GM20000 (cell line): ENCODE results near the gene ZNF277.
"Not testable (repeated sequence)": the region's sequence is repeated elsewhere in the genome, so short reads cannot be mapped to it uniquely, and the experiment has no call there.

Source experiments
- DNase-seq: peaks from one replicate; pipeline ENCODE4 v3.0.0; 2012; ENCODE audit warnings: low spot score
- CTCF ChIP-seq: IDR thresholded peaks from 2 replicates; pipeline ENCODE4 v1.5.1; 2012; ENCODE audit warnings: mild to moderate bottlenecking, control low read depth; ENCODE audit errors: extremely low read depth, missing control alignments

Gene ZNF277

GRCh38 chr7:112236597-112236996 lies 30.1 kb downstream of the ZNF277 start:
- no peak for TF ChIP-seq CTCF
- DNase-seq: no peak

GRCh38 chr7:112238330-112238729 lies 31.8 kb downstream of the ZNF277 start:
- DNase-seq: no peak
- TF ChIP-seq CTCF: no peak

- TF ChIP-seq CTCF: no peak
- no peak for DNase-seq
These were observed 32.5 kb downstream of the ZNF277 start for GRCh38 chr7:112238852-112239610.

- DNase-seq: no peak
- no peak for TF ChIP-seq CTCF
These were observed 42.1 kb downstream of the ZNF277 start for GRCh38 chr7:112248598-112248997.

GRCh38 chr7:112249967-112250366 lies 43.5 kb downstream of the ZNF277 start:
- DNase-seq: not testable (repeated sequence)

GRCh38 chr7:112252141-112252540 lies 45.6 kb downstream of the ZNF277 start:
- TF ChIP-seq CTCF: no peak
- no peak for DNase-seq

- DNase-seq: no peak
- no peak for TF ChIP-seq CTCF
These were observed 46.2 kb downstream of the ZNF277 start for GRCh38 chr7:112252691-112253090.

GRCh38 chr7:112254156-112254555 lies 47.7 kb downstream of the ZNF277 start:
- no peak for TF ChIP-seq CTCF
- DNase-seq: no peak
